Stimulated activated CD4-positive, alpha-beta T cell treated with anti-CD3 and anti-CD28 coated beads, Interleukin-15, amount 100 ng/mL, for 1 hour (primary cell): Measurements from ENCODE around the gene TTC28.

Experiments used
- DNase-seq, 2 donors: peaks; one replicate each; pipeline ENCODE4 v3.0.0-alpha.2; 2020; ENCODE audit warnings: low read depth in 1 of 2, low spot score in 1 of 2

The TTC28 gene

GRCh38 chr22:28297504-28297903 is 382.1 kb downstream of the TTC28 start:
- DNase-seq = no peak

GRCh38 chr22:28296452-28296851 is 383.2 kb downstream of the TTC28 start:
- no peak for DNase-seq

GRCh38 chr22:28283068-28283654 is 396.5 kb downstream of the TTC28 start:
- no peak for DNase-seq

GRCh38 chr22:28282405-28283067 is 397.1 kb downstream of the TTC28 start:
- DNase-seq = no peak

- DNase-seq = no peak
Measured at GRCh38 chr22:28279888-28280287, 399.8 kb downstream of the TTC28 start.

GRCh38 chr22:28269277-28269676 is 410.4 kb downstream of the TTC28 start:
- no peak for DNase-seq

- no peak for DNase-seq
Measured at GRCh38 chr22:28268850-28269249, 410.8 kb downstream of the TTC28 start.

- DNase-seq = no peak
Measured at GRCh38 chr22:28268171-28268570, 411.5 kb downstream of the TTC28 start.

GRCh38 chr22:28260619-28261018 is 419.0 kb downstream of the TTC28 start:
- no peak for DNase-seq

GRCh38 chr22:28259774-28260312 is 419.8 kb downstream of the TTC28 start:
- no peak for DNase-seq

- no peak for DNase-seq
Measured at GRCh38 chr22:28254396-28254795, 425.2 kb downstream of the TTC28 start.

GRCh38 chr22:28252539-28252938 is 427.1 kb downstream of the TTC28 start:
- no peak for DNase-seq

- DNase-seq = no peak
Measured at GRCh38 chr22:28250036-28250695, 429.5 kb downstream of the TTC28 start.

GRCh38 chr22:28249402-28249801 is 430.2 kb downstream of the TTC28 start:
- no peak for DNase-seq

- DNase-seq = no peak
Measured at GRCh38 chr22:28247667-28248363, 431.8 kb downstream of the TTC28 start.

- no peak for DNase-seq
Measured at GRCh38 chr22:28247136-28247535, 432.5 kb downstream of the TTC28 start.

GRCh38 chr22:28246397-28246796 is 433.2 kb downstream of the TTC28 start:
- DNase-seq = no peak

- DNase-seq = no peak
Measured at GRCh38 chr22:28245579-28246224, 433.9 kb downstream of the TTC28 start.

GRCh38 chr22:28244757-28245156 is 434.9 kb downstream of the TTC28 start:
- no peak for DNase-seq

- DNase-seq = no peak
Measured at GRCh38 chr22:28243539-28243938, 436.1 kb downstream of the TTC28 start.

- DNase-seq = no peak
Measured at GRCh38 chr22:28241656-28242290, 437.9 kb downstream of the TTC28 start.
